HL-60/S4 treated with phorbol 12-myristate 13-acetate at 8.2 ng/mL for 4 days and 3 days (cell line): ENCODE results near the gene BTF3L4.
"Not testable (repeated sequence)": the region's sequence is repeated elsewhere in the genome, so short reads cannot be mapped to it uniquely, and the experiment has no call there.

ENCODE experiments used
- in situ Hi-C: fragments of 300-500 bp; cut with MboI; formaldehyde crosslinking; loops from 2 replicates; pipeline ENCODE4 v1.15.0; 2022; ENCODE audit warnings: low sequenced_read_pairs

Gene BTF3L4

GRCh38 chr1:52056163-52056936 lies at the start of gene BTF3L4:
Gene BTF3L4, plus strand, starts transcription at chr1:52056295. Its CDS starts 3,553 bp downstream, at chr1:52059848.
- in situ Hi-C loops = no loop called here

GRCh38 chr1:52007215-52008002 lies 48.7 kb upstream of the BTF3L4 start:
- in situ Hi-C loops = loop anchor here (10.0 kb wide), 1 partner anchor 103 kb away; no protein-coding TSS in a partner anchor

GRCh38 chr1:52008071-52008809 lies 47.9 kb upstream of the BTF3L4 start:
- in situ Hi-C loops = loop anchor here (10.0 kb wide), 1 partner anchor 103 kb away; no protein-coding TSS in a partner anchor

GRCh38 chr1:52022133-52022532 lies 34.0 kb upstream of the BTF3L4 start:
- in situ Hi-C loops = no loop called here

- in situ Hi-C loops = no loop called here
These were observed 29.8 kb upstream of the BTF3L4 start for GRCh38 chr1:52026278-52026677.

GRCh38 chr1:52028328-52028727 lies 27.8 kb upstream of the BTF3L4 start:
- in situ Hi-C loops = no loop called here

- in situ Hi-C loops = not testable (repeated sequence)
These were observed 27.3 kb upstream of the BTF3L4 start for GRCh38 chr1:52028839-52029238.

- in situ Hi-C loops = no loop called here
These were observed 23.8 kb upstream of the BTF3L4 start for GRCh38 chr1:52032124-52032784.

- in situ Hi-C loops = no loop called here
These were observed 23.3 kb upstream of the BTF3L4 start for GRCh38 chr1:52032785-52033131.

GRCh38 chr1:52033190-52034049 lies 22.7 kb upstream of the BTF3L4 start, which contains the start of gene KTI12:
Gene KTI12, minus strand, starts transcription at chr1:52033810. Its CDS starts 49 bp downstream, at chr1:52033761.
- in situ Hi-C loops = no loop called here

GRCh38 chr1:52034050-52034384 lies 22.1 kb upstream of the BTF3L4 start:
- in situ Hi-C loops = no loop called here

- in situ Hi-C loops = no loop called here
These were observed 18.7 kb upstream of the BTF3L4 start for GRCh38 chr1:52037402-52037814.

GRCh38 chr1:52037909-52038308 lies 18.2 kb upstream of the BTF3L4 start:
- in situ Hi-C loops = no loop called here

- in situ Hi-C loops = no loop called here
These were observed 14.4 kb upstream of the BTF3L4 start for GRCh38 chr1:52041551-52042185.

- in situ Hi-C loops = no loop called here
These were observed 10.9 kb upstream of the BTF3L4 start for GRCh38 chr1:52045236-52045635.

GRCh38 chr1:52045666-52046195 lies 10.4 kb upstream of the BTF3L4 start:
- in situ Hi-C loops = not testable (repeated sequence)

GRCh38 chr1:52049337-52049736 lies 6.8 kb upstream of the BTF3L4 start:
- in situ Hi-C loops = not testable (repeated sequence)

- in situ Hi-C loops = no loop called here
These were observed 2.2 kb upstream of the BTF3L4 start for GRCh38 chr1:52053862-52054261.

GRCh38 chr1:52054496-52055065 lies 1.5 kb upstream of the BTF3L4 start:
- in situ Hi-C loops = no loop called here
